SIG-M5 treated with dmso at 0.1 percent for 504 hours (cell line): ENCODE data around the gene ABCC8.
A peak's percentile ranks its signal among the peaks of the same experiment; 100 is the strongest.

Source experiments
- DNase-seq: peaks from one replicate; lab custom pipeline; 2025; ENCODE audit not compliant: unreplicated experiment; lab: John Stamatoyannopoulos, UW

The ABCC8 gene

DNA sequence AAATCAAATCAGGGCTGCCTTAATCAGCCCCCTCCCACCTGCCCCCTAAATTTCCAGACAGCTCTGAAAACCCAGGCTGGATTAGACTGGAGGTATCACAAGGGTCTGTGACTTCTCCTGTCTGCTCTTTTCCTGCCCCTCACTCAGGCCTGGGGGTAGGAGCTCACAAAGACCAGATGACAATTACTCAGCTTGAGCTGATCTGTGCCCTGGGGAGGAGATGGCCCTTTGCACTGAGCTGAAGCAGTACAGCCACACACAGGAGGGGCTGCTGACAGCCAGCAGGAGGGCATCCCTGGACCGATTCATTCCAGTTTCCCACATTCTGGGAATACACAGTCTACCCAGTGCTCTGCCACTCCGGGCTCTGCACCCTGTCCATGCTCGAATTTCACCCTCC is 4.2 kb downstream of the ABCC8 start:
- DNase-seq = no peak

DNA sequence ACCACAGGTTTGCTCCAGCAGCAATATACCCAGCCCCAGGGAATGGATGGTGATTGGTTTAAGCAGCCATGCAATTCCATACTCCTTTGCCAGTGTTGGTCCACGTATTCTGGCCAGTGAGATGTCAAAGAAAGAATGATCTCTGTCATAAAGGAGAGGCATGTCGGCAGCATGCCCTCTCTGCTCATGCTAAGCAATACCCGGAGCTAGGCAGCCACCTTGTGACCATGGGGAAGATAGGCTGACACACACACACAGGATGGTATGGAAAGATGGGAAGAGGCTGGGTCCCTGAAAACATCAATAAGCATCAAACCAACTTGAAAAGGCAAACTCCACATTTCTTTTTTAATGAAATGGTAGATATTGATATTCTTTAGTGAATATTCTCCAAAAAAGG is 5.1 kb downstream of the ABCC8 start:
- no peak for DNase-seq

DNA sequence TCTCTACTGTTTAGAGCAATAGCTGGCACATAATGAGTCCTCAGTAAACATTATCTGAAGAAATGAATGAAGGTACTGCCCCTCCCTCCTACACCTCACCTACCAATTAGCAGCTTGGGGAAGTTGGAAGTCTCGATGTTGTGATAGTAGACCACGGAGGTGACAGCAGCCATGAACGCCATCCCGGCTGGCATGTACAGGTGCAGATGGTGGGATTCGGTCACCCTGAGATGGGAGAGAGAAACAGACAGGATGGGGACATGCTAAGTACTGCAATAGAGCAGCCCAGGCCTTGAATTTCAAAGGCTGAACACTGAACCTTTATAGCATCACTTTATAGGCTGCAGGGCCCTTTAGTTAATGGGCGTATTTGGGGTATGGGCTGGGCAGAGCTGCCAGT is 6.6 kb downstream of the ABCC8 start:
- DNase-seq = no peak

DNA sequence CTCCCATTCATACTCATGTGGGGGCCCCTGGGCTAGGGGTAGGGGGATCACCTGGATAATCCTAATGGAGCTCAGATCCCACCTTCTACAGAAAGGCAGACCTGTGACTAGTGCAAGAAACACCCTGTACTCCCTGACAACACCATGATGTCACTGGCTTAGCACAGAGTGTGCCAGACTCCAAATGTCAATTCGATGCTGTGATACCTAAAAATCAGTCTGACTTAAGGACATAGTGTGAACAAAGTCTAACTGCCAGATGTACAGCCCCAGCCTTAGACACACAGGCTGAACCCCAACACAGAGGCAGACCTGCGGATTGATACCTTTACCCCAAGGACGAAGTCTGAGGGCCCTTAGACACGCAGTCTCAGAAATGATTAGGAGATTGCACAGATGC is 8.5 kb downstream of the ABCC8 start:
- DNase-seq = no peak

DNA sequence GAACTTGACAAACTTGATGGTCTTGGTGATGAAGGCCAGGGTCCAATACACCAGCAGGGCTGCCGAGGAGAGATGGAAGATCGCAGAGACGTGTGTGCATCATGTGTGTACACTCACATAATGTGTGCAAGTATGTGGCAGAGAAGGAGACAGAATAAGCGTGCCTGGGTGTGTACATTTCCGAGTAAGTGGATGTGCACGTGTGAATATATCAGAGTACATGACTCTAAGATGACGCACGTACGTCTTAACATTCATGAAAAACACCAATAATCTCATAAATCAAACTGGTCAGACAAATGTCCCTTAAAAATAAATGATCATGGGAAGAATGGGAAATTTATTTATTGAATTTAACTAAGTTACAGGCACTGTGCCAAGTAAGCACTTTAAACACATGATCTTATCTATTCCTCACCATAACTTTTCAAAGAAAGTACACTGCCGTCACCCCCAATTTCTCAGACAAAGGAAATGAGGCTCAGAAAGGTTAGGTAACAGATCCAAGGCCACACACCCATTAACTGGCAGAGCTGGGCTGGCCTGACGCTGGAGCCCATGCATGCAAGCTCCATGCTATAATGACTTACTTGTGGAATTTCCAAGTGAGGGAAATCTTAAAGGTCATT is 13.0 kb downstream of the ABCC8 start:
- no peak for DNase-seq

DNA sequence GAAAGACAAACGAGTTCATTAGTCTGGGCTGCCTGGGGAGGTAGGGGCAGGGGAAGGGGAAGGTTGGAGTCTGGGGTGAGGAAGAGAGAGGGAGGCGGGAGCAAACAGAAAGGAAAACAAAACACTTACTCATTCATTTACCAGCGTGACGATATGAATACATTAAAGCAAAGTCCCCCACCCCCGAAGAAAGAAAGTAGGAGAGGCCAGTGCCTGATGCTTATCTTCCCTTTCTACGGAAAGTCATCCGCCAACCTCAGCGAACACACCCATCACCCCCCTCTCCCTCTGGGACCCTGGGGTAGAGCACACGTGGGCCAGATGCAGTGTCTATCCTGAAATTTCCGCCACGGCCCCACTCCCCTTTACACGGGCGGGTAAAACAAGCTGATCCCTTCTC is 13.7 kb downstream of the ABCC8 start:
- no peak for DNase-seq

DNA sequence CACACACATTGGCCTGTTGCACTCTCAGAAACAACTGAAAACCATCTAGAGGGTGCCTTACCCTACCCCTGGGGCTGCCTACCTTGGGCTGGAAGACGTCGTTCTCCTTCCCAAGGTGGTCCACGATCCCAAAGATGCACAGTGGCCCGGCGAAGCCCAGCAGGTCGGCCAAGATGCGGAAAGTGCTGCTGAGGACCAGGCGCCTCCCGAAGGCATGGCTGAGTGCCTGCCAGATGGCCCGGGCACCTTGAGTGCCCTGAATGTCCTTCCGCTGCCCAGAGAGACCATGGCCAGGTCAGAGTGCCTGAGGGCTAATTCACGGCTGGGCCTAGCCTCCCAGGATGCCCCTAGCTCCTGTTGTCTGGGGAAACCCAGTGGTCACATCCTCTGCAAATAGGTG is 16.2 kb downstream of the ABCC8 start:
- no peak for DNase-seq

DNA sequence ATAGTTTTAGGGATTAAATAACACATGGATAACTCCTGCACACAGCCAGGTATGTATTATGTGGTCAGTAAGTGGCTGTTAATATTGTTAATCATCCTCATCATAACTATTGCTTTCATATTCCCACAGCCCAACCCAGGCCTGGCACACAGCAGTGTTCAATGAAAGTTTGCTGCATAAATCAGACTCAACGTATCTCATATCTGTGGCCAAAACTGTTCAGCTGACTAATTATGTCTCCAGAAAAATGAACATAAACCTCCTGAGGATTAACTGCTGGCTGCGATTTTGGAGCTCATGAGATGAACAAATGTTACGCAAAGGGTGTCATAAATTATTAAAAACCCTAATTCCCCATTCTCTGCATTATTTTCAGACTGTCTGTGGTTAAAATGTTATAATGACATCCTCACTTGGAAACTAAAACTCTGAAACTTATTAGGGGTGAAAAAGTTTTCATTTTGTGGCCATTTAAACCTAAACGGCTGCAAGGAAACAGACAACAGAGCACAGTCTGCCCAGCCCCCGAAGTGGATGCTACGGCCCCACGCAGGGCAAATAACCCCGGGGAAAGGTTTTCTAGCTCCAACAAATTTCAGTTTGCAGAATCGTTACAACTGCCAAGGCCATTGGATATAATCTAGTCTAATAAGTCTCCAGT is 17.3 kb downstream of the ABCC8 start:
- no peak for DNase-seq

DNA sequence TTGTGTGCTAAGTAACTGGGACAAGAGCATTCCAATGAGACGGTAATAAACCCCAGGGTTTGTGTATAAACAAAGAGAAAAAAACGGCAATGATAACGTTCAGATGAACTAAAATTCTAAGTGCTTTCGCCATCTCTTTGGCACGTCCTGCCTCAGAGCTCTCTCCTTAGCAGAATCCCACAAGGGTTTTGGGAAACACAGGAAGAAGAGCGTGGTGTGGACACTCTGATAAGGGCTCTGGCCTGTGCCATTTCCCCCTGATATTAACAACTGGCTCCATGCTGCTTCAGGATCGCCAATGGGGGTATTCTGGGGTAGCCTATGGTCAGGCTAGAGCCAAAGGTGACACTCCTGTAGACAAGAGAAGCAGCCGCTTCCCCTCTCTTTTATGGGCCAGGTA is 18.4 kb downstream of the ABCC8 start:
- no peak for DNase-seq

DNA sequence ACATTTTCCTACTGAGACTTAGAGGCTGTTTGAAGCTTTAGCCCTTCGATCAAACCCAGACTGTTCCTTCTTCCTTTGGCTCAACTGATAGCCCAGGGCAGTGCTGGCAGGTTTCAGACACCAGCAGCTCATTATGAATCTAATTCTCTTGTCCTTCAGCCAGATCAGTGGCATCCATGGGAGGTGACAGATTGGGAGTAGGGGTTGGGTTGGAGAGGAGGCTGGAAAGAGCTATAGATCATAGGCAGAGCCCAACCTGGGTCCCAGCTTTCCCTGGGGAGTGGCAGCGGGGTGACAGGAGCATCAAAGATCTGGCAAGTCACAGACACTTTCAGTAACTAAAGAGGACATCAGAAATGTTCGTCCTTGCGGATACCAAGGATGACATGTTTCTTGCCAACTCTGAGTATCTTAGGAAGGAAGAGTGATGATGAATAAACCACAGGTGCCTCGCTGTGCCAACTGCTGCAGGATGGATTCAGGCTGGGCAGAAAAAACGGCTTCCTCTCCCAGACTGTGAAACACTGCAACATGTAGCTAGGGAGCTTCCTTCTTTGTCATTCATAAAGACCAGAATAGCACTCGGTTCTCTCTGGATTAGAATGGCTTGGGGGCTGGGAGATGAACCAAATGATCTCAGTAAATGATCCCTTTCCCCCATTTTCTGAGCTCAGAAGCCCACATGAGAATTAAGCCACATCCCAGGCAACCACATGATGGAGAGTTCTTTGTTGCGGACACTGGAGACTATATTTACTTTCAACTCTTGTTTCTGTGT is 19.1 kb downstream of the ABCC8 start:
- no peak for DNase-seq

DNA sequence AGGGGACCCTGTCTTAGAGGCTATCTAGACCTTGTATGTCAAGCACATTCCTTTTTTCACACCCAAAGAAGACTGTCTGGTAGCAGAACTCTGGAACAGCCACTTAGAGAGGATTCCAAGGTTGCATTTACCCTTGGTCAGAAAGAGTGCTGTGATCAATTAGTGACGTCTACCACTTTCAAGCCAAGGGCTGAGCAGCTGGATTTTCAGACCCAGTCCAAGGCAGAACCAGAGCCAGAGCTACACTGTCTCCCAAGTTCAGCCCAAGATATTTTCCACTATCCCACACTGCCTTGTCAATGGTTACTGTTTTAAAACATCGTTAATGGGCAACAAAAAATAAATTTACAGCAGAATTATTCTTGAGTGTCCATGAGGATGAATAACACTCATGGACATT is 24.0 kb downstream of the ABCC8 start:
- DNase-seq = no peak

DNA sequence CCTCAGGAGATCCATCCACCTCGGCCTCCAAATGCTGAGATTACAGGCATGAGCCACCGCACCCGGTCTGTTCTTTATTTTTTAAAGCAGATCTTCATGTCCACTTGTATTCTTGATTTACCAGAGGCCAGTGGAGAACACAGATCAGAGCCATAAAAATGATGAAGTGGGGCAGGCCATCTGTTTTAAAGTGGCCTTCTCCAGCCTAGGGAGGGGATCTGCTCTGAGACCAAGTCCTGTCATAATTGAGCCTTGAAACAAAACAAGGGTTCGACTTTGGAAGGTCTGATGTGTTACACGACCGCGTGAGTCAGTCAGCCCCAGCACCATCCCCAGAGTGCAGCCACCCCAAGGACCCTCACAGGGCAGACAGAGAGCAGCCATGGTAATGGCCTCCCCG is 27.5 kb downstream of the ABCC8 start:
- DNase-seq = no peak

DNA sequence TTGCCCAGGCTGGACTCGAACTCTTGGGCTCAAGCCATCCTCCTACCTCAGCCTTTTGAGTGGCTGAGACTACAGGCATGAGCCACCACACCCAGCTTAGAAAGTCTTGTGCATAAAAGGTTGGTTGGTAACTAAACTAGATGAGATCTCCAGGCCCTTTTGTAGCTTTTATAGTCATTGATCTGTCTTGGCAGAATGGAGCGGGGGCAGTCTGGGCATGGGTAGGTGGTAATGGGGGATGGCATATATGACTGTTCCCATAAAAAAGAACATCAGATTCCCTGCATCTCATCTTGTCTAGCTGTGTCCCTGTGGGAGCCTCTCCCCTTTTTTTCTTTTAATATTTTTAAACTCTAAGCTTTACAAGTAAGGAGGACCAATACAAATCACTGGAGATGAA is 30.2 kb downstream of the ABCC8 start:
- DNase-seq = no peak

DNA sequence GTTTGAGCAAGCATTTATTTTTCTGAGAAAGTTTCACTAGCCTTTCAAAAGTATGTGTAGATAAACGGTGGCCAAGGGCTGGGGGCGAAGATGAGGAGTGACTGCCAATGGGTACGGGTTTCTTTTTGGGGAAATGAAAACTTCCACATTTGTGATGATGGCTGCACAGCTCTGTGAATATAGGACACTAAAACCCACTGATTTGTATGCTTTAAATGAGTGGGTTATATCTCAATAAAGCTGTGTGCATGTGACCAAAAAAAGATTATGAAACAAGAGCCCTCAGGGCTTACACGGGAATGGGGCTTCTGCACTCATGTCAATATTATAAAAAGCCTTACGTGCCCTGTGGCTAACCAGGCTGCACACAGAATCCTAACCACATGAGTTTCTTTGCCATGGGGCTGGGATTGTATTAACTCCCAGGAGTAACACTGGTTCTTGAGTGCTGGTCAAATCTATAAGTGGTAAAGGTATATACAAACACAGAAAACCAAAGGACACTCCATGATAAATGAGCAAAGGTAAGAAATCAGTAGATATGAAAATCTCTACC is 31.3 kb downstream of the ABCC8 start:
- no peak for DNase-seq

DNA sequence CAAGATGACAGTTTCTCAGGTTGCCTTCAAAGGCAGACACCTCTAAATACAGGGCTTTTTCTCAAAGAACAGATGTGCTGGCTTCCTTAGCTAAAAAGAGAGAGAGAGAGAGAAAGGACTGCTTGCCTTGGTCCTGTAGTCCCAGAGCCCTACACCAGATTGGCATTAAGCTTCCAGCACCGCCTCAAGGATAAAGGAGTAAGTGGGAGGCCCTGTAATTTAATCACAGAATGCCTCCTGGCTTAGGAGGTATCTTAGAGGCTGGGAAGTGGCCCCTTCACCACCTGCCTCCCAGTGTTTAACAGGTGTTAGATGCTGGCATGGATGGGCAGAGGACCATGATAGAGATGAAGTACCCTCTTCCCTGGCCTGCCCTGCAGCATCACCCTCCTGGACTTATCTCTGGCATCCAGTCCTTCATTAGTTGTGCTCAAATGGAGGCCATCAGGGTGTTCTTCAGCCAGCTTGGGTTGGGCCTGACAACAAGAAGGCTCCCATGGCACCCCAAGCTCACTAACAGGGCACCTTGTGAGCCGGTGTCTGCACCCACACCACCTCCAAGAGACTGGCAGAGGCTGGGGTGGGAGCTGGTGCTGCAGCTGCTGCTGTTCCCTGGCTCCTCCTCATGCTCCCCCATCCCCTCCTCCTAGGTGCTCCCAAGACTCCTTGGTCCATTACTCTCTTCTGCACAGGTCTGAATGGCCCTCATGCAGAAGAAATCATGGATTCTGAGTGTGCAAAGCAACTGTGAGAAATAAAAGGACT is 32.5 kb downstream of the ABCC8 start:
- no peak for DNase-seq

DNA sequence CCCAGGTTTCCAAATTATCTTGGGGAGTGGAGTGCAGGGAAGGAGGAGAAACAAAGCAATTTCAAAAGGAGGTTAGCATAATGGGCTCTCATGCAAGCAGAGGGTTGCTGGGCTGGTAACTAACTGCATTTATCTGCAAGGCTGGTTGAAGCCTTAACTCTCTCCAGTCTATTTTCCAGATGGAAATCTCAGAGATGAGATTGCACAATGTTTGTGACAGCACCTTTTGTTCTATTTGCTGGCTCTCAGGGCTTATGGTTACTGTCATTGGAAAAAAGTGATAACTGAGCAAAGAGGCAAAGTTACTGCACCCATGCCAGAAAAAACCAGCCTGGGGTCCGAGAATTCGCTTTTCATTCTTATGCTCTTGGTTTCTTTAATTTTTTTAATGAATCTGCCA is 33.2 kb downstream of the ABCC8 start:
- no peak for DNase-seq

DNA sequence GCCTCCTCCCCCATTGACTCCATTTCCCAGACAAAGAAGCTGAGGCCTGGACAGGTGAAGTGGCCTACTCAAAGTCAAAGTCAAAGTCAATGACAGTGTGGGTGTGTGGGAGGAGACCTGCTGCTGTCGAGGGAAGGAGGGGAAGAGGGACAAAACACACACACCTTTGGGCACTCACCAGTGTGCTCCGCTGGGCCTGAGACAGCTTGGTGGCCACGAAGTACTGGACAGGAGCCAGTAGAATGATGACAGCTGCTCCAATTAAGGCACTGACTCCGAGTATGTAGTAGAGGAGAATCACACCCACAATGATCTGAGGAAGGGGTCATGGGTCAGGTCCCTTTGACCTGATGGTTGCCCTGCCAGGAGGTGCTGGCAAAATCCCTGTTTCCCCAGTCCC is 33.6 kb downstream of the ABCC8 start:
- DNase-seq = no peak

DNA sequence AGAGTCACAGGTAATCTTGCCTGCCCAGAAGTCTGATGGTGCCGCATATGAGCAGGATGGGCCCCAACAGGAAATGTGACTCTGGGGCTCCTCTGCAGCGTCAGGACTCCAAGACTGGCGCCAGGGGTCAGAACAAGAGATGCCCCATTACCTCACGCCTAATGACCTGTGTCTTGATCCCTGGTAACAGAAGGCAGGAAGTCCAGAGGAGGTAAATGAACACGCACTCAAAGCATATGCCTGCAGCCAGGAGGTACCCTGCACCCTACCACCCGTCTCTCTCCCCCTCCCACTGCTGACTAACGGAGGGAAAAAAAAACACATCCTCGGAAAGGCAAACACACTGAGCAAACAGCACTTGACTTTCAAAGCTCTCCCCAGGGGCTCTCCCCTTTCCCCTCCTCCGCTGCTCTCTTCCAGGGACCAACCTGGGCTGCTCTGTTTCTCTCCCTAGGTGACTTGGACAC is 37.3 kb downstream of the ABCC8 start:
- peak; percentile 28 for DNase-seq

DNA sequence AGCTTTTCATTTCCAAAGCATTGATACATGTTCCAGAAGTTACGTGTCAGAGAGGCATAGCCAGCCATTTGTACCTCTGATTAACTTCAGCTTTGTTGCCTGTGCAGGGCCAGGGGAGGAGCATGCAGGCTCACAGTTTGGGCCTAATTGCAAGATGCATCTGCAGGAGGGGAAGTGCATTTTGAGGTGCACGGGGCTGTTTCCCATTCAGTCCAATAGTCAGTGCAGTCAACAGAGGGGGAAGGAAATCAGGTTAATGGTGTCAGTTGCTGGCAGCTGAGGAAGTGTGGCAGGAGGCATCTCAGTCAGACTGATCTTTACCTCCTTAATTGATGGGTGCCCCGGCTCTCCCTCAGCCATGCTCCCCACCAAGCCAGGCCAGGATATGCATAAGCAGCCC is 39.3 kb downstream of the ABCC8 start:
- no peak for DNase-seq

DNA sequence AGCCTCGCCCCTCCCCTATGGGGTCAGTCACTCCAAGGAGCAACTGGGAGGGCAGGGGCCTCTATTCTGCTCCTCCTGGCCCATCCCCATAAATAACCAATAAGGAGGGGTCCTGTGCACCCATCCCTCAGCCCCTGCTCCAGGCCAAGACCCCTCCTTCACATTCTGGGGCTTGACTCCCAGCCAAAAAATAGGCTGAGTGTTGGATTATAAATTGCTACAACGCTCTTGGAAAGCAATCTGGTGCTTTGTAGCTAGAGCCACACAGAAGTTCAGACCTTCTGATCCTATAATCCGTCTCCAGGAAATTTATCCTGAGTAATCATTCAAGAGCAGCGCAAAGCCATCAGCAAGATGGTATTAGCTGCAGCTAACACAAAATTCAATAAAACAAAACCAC is 42.5 kb downstream of the ABCC8 start:
- no peak for DNase-seq

DNA sequence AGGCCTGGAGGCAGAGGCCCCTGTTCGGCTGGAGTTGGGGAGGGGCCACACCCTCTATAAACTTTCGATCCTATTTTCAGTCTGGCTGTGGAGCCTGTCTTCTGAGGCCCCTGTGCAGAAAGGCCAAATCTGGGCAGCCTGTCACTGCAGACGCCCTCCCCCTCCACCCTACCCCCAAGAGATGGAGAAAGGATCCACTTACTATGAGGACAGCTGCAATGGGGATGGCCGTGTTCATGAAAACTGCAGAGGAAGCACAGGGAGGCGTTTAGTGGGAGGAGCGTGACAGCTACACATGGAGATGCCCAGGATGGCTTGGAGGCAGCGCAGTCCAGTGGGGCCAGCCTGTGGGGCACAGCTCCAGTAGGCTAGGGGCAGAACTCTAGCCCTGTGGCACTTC is 44.6 kb downstream of the ABCC8 start:
- DNase-seq = no peak
